Sigmoid colon (tissue), 4 donors: Measurements from ENCODE around the gene PRKAR2B.

Source experiments
- CTCF ChIP-seq, 4 experiments: fragments of 450-650 bp in 3 of 4; fragments of 200-600 bp in 1 of 4; IDR thresholded peaks; one replicate each; pipeline ENCODE4 v1.5.1; 2016 to 2019; ENCODE audit warnings: antibody characterized with exemption in 4 of 4, mild to moderate bottlenecking in 3 of 4, moderate library complexity in 2 of 4
- POLR2A ChIP-seq, 2 donors: fragments of 450-650 bp; IDR thresholded peaks; one replicate each; pipeline ENCODE4 v1.6.1; 2016; ENCODE audit warnings: antibody characterized with exemption in 2 of 2, mild to moderate bottlenecking in 2 of 2, moderate library complexity in 2 of 2
- POLR2AphosphoS5 ChIP-seq, 4 donors: sonication (generic); formaldehyde crosslinking; IDR thresholded peaks; one replicate each; pipeline ENCODE4 v1.6.1; 2017; ENCODE audit warnings: antibody characterized with exemption in 4 of 4

GRCh38 chr7:107020400-107020799 lies 24.1 kb upstream of the PRKAR2B start:
- TF ChIP-seq CTCF (IDR thresholded peaks at IDR 0.05) (no peak), POLR2A (IDR thresholded peaks at IDR 0.05) (no peak), POLR2AphosphoS5 (IDR thresholded peaks at IDR 0.05) (no peak)
